PFSK-1 (cell line): Measurements from ENCODE around the gene FBN3.

Experiments used
- FOXP2 ChIP-seq: optimal IDR thresholded peaks from 2 replicates; pipeline ENCODE3; 2011; ENCODE audit warnings: borderline replicate concordance, control low read depth, inconsistent platforms; ENCODE audit not compliant: insufficient read depth; ENCODE audit errors: extremely low read length, extremely low read depth
- POLR2AphosphoS5 ChIP-seq: IDR thresholded peaks from 2 replicates; pipeline ENCODE4 v1.6.1; 2012; ENCODE audit warnings: low read depth, mild to moderate bottlenecking, control low read depth, low read length, moderate library complexity
- REST ChIP-seq, 2 experiments: IDR thresholded peaks; 2 replicates each; pipeline versions ENCODE4 v1.6.1 to v1.8.0; 2011 to 2012; ENCODE audit warnings: low read depth in 2 of 2, low read length in 2 of 2, control low read depth in 1 of 2, inconsistent platforms in 1 of 2, mild to moderate bottlenecking in 1 of 2, moderate library complexity in 1 of 2; ENCODE audit not compliant: insufficient read depth in 1 of 2
- SIN3A ChIP-seq: IDR thresholded peaks from 2 replicates; pipeline ENCODE4 v1.6.1; 2012; ENCODE audit warnings: mild to moderate bottlenecking, low read length, moderate library complexity, borderline replicate concordance; ENCODE audit not compliant: insufficient read depth
- TAF1 ChIP-seq: IDR thresholded peaks from 2 replicates; pipeline ENCODE4 v1.6.1; 2012; ENCODE audit warnings: low read length, control low read depth, borderline replicate concordance; ENCODE audit not compliant: insufficient read depth

FBN3 gene

GRCh38 chr19:8117991-8118390, 31.4 kb downstream of the FBN3 start:
- TF ChIP-seq FOXP2, result no peak
- no peak for TF ChIP-seq TAF1
- no peak for TF ChIP-seq REST (IDR thresholded peaks at IDR 0.05; ENCODE audit: insufficient read depth in 1 of 2, low read depth in 2 of 2, low read length in 2 of 2)
- no peak for TF ChIP-seq POLR2AphosphoS5
- no peak for TF ChIP-seq SIN3A

- TF ChIP-seq REST (IDR thresholded peaks at IDR 0.05; ENCODE audit: insufficient read depth in 1 of 2, low read depth in 2 of 2, low read length in 2 of 2) (no peak), FOXP2 (no peak), POLR2AphosphoS5 (no peak), TAF1 (no peak), SIN3A (no peak)
These were observed 32.7 kb downstream of the FBN3 start for GRCh38 chr19:8116437-8117293.

DNA sequence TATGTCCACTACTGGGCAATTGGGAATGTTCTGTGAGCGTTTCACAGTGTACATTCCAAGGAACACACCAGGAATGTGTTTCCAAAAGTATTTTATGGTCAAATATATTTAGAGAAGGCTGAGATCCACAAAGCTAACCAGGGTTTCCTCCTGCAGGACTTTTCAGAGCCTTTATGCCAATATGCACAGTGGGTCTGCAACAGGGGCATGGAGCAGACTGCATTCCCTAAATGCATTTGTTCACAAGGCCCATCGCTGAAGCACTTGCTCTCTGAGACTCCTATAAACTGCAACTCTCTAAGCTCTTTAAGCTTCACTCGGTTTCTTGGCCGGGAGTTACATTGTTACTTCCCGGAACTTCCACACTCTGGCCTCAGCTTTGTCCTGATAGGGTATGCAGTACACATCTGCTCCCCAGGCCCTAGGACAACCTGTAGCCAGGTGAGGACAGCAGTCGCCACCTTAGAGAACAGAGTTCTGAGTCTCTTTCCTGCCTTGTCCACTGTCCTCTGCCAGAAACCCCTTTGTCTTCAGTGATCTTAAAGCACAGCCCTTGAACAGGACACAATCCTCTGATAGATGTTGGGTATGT, 33.5 kb downstream of the FBN3 start:
- TF ChIP-seq POLR2AphosphoS5, result no peak
- TF ChIP-seq SIN3A, result no peak
- TF ChIP-seq FOXP2, result no peak
- no peak for TF ChIP-seq REST (IDR thresholded peaks at IDR 0.05; ENCODE audit: insufficient read depth in 1 of 2, low read depth in 2 of 2, low read length in 2 of 2)
- TF ChIP-seq TAF1, result no peak

DNA sequence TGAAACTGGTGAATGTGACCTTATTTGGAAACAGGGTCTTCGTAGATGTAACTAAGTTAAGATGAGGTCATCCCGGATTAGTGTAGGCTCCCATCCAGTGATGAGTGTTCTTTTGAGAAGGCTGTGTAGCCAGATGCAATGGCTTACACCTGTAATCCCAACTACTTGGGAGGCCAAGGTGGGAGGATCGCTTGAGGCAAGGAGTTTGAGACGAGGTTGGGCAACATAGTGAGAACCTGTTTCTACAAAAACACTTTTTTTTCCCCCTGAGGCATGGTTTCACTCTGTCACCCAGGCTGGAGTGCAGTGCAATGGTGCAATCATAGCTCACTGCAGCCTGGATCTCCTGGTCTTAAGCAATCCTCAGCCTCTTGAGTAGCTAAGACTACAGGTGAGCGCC, 36.4 kb downstream of the FBN3 start:
- TF ChIP-seq REST (IDR thresholded peaks at IDR 0.05; ENCODE audit: insufficient read depth in 1 of 2, low read depth in 2 of 2, low read length in 2 of 2) (no peak), SIN3A (no peak), POLR2AphosphoS5 (no peak), FOXP2 (no peak), TAF1 (no peak)
